ENCODE measurements around the gene DRAP1.
A peak's percentile ranks its signal among the peaks of the same experiment; 100 is the strongest.

DRAP1 gene

DNA sequence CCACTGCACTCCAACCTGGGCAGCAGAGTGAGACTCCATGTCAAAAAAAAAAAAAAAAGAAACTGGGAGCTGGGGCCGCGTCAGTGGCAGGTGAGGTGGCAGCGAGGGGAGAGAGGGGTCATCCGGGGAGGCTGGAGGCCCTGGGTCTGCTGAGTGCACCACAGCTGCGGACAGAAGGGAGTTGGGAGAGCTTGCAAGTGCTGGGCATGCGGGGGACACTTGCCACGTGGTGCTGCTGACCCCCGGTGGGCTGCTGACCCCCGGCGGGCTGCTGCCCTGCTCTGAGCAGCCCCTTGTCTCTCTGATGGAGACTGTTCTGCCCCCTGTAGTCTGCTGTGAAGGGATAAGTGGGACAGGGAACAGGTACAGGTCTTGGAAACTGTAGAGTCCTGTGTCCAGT, 2.6 kb downstream of the DRAP1 start:
- DNase-seq (ENCODE audit: low spot score) = no peak
- TF ChIP-seq, protein P1, sequence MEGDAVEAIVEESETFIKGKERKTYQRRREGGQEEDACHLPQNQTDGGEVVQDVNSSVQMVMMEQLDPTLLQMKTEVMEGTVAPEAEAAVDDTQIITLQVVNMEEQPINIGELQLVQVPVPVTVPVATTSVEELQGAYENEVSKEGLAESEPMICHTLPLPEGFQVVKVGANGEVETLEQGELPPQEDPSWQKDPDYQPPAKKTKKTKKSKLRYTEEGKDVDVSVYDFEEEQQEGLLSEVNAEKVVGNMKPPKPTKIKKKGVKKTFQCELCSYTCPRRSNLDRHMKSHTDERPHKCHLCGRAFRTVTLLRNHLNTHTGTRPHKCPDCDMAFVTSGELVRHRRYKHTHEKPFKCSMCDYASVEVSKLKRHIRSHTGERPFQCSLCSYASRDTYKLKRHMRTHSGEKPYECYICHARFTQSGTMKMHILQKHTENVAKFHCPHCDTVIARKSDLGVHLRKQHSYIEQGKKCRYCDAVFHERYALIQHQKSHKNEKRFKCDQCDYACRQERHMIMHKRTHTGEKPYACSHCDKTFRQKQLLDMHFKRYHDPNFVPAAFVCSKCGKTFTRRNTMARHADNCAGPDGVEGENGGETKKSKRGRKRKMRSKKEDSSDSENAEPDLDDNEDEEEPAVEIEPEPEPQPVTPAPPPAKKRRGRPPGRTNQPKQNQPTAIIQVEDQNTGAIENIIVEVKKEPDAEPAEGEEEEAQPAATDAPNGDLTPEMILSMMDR (IDR thresholded peaks at IDR 0.05; ENCODE audit: extremely low read depth, insufficient read depth, missing control alignments) = no peak
- in situ Hi-C loops (cut with MboI; ENCODE audit: low pct_unique_long_range_greater_than_20kb, low sequenced_read_pairs, unreplicated experiment) = no loop called here

- in situ Hi-C loops (cut with MboI; ENCODE audit: low pct_unique_long_range_greater_than_20kb, low sequenced_read_pairs, unreplicated experiment) = no loop called here
- no peak for DNase-seq (ENCODE audit: low spot score)
- TF ChIP-seq, protein P1 (IDR thresholded peaks at IDR 0.05; ENCODE audit: extremely low read depth, insufficient read depth, missing control alignments) = no peak
Observed at GRCh38 chr11:65922565-65922964, 3.3 kb downstream of the DRAP1 start.

GRCh38 chr11:65925397-65925796, 6.2 kb downstream of the DRAP1 start:
- in situ Hi-C loops (cut with MboI; ENCODE audit: low pct_unique_long_range_greater_than_20kb, low sequenced_read_pairs, unreplicated experiment) = no loop called here

GRCh38 chr11:65927904-65928397, 8.7 kb downstream of the DRAP1 start:
- TF ChIP-seq, protein P1 (IDR thresholded peaks at IDR 0.05; ENCODE audit: extremely low read depth, insufficient read depth, missing control alignments) = no peak
- in situ Hi-C loops (cut with MboI; ENCODE audit: low pct_unique_long_range_greater_than_20kb, low sequenced_read_pairs, unreplicated experiment) = no loop called here
- DNase-seq (ENCODE audit: low spot score) = peak; percentile 89

More at GRCh38 chr11:65925397-65925796, 6.2 kb downstream of the DRAP1 start:
- no peak for DNase-seq (ENCODE audit: low spot score)
- TF ChIP-seq, protein P1 (IDR thresholded peaks at IDR 0.05; ENCODE audit: extremely low read depth, insufficient read depth, missing control alignments) = no peak

GRCh38 chr11:65928667-65929066, 9.4 kb downstream of the DRAP1 start:
- TF ChIP-seq, protein P1 (IDR thresholded peaks at IDR 0.05; ENCODE audit: extremely low read depth, insufficient read depth, missing control alignments) = no peak
- DNase-seq (ENCODE audit: low spot score) = no peak
- in situ Hi-C loops (cut with MboI; ENCODE audit: low pct_unique_long_range_greater_than_20kb, low sequenced_read_pairs, unreplicated experiment) = no loop called here

GRCh38 chr11:65931773-65932557, 12.7 kb downstream of the DRAP1 start:
- in situ Hi-C loops (cut with MboI; ENCODE audit: low pct_unique_long_range_greater_than_20kb, low sequenced_read_pairs, unreplicated experiment) = no loop called here
- TF ChIP-seq, protein P1 (IDR thresholded peaks at IDR 0.05; ENCODE audit: extremely low read depth, insufficient read depth, missing control alignments) = no peak
- no peak for DNase-seq (ENCODE audit: low spot score)

Data from GM13977 (cell line).